Glomerular endothelial cell (primary cell): Measurements from ENCODE around the gene GAPVD1. TPM values are rescaled to one million over a fixed set of nuclear protein-coding genes. Genes with fewer than 3 reads are reported as not detected.
"Not testable (repeated sequence)": the region's sequence is repeated elsewhere in the genome, so short reads cannot be mapped to it uniquely, and the experiment has no call there.

Experiments
- DNase-seq: peaks from one replicate; pipeline ENCODE4 v3.0.0-alpha.2; 2011; ENCODE audit warnings: low read depth, low spot score; ENCODE audit errors: extremely low read depth
- total RNA-seq: library from RNA; depleted of rRNA; stranded (reverse); fragments of >200 nt; gene quantifications from 2 replicates; pipeline ENCODE4 v1.2.3, GENCODE V29; 2015

Gene GAPVD1
- total RNA-seq, 1 donor from 2014 or later, result 45.7 TPM

DNA sequence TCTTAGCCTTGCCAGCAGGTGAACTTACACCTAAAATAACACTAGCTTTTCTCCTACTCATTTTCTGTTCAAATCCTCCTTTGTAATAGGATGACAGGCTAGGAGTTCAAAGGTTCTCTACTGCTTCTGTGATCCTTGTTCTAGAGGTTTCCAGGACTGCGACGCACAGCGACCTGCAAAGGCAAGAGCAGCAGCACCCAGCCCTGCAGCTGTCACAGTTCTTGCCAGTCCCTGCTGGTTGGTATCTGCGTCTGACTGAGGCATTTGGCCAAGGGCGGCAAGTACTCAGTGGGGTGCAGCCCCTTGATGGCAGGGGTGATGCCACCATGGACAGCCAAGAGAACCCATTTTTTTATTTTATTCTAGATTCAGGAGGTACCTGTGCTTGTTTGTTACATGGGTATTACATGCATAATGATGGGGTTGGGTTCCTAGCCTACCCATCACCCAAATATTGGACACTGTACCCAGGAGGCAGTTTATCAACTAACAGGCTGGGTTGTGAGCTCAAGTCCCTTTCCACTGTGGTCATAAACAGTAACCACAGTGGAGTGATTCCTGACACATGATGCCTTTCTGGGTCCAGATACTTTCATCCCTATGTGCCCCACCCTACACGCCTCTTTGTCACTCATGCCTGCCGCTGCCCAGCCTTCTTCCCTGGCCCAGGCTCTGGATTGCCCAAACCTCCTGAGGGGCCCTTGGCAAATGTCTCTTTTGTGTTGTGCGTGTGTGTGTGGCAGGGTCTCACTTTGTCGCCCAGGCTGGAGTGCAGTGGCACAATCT is 111.0 kb downstream of the GAPVD1 start:
- no peak for DNase-seq

DNA sequence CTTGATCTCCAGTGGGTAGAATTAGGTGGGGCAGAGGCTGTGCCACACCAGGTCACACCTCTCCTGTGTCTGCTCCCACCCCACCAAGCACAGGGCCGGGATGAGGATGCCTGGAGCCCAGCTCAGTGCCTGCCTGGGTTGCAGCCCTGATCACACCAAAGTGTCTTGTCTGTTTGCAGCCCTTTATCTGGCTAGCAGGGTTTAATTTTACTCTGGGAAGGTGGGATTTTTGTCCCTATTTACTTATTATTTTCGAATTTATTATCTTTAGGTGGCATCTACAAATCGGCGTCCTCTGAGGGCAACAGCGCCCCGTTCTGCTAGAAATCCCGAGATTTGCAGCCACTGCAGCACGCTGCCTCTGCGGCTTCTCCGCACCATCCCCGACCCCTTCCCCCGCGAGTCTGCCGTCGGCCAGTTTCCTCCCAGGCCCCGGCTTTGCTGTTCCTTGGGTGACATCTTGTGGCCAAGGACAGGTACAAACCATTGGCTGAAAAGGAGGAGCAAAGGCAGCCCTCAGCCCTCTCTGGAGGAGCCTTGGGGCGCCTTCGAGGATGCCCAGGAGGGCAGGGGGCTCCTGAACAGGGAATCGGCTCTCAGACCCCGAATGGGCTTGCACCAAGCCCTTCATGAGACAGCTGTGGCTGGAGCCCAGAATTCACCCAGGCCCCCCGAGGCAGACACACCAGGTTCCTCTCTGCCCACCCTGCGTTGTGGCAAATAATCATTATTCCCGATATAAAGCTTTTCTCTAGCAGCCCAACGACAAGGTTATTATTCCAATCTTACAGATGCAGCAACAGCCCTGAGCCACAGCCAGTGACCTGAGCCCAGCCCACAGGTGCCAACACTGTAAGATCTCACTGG is 113.0 kb downstream of the GAPVD1 start:
- DNase-seq, result no peak

DNA sequence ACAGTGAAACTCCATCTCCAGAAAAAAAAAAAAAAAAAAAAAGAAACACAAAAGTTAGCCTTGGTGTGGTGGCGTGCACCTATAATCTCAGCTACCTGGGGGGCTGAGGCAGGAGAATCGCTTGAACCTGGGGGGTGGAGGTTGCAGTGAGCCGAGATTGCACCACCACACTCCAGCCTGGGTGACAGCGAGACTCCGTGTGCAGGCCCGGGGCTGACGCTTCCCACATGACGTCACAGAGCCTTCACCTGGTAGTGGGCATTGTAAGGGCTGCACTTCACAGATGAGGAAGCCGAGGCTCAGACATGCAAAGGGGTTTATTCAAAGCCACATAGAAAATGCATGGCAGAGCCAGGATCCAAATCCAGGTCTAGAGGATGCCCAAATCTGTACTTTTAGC is 114.2 kb downstream of the GAPVD1 start:
- DNase-seq, result no peak

DNA sequence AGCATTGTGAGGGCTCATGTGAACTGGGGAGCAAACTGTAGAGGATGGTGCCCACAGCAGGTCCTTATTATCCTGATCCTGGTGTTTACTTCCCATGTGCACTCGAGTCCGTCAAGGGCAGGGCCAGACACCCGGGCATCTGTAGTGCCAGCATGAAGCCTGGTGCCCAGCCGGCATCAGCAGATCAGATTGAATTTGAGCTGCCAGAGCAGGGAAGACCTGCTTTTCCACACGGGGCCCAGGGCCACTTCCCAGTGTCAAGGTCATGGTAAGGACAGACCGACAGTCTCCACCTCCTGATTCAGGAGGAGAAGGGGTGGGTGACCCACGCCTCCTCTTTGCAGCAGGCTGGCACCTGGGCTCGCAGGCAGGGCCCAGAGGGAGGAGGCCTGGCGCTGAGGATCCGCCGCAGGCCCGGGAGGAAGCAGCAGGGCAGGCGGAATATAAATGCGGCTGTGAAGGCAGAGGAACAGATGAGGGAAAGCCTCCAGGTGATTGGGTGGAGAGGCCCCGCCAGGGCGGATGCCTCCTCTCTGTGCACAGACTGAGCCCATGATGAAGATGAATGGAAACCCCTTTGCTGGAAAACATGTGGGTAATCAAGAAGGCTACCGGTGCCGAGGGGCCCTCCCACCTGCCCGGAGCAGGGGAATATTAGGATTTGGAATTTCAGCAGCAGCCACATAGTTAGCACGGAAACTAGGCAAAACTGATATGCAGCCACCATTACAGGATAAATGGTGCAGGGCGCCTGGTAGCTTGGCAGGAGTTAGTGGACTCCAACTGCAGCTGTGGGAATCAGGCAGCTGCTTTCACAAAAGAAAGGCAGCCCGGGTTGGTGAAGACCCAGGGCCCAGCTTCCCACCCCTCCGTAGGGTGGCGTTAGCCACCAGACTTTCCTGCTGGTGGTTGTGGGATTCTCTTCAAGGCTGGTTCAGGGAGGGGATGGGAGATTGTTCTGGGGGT is 114.9 kb downstream of the GAPVD1 start:
- no peak for DNase-seq

DNA sequence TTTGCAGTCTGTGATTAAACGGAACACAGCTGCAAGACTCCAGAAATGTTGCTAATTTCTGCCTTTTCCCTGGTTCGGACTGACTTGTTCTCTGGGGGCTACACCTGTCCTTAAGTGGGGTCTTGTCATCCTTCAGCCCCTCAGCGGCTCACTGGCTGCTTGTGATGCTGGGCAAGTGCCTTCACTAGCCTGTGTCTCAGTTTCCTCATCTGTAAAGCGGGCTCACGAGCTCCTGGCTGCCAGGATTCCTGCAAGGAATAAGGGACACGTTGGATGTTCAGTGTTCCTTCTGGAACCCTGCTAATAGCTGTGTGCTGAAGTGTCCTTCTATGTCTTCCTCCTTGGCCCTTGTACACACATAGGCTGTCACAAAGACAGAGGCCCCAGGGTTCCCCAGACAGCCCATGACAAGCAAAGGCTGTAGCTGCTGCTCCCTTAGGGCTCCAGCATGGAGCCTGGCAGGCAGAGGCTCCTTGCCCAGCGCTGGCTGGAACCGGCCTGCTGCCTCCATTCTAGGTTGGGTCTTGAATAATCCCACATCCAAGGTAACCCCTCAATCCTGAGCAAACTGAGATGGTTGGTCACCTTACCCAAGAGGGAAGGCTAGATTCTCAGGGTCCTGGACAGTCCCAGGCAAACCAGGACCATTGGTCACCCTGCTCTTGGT is 116.1 kb downstream of the GAPVD1 start:
- no peak for DNase-seq

DNA sequence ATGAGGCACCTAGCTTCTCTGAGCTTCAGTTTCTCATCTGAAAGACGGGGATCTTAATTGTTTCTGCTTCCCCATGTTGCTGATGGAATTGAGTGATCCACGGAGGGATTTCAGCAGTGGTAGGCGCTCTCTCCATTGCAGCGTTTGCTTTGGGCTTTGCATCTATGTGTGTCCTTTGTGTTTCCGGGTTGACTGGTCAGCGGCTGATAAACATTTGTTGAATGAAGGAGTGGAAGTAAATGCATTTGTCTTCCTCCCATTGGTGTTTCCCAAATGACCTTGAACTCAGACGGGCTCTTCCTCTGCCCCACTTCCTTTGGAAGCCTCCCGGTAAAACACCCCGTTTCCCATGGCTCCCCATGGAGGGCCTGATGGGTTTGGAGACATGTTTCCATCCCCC is 117.2 kb downstream of the GAPVD1 start:
- DNase-seq, result no peak

DNA sequence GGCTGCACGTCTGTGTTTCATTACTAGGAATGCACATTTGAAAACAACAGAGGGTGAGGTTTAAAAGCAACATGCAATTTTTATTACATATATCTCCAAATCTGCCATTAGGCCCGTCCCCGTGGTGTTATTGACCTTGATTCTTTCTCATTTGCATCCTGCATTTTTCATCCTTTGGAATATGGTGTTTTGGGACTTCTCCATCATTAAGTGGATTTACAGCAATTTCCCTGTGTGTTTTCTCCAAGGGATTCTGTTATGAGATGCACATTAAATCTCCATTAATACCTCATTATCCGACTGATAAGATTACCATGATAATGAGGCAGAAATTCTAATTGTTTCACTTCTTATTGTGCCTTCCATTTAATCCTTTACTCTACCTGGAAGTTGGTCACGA is 117.6 kb downstream of the GAPVD1 start:
- DNase-seq, result no peak

DNA sequence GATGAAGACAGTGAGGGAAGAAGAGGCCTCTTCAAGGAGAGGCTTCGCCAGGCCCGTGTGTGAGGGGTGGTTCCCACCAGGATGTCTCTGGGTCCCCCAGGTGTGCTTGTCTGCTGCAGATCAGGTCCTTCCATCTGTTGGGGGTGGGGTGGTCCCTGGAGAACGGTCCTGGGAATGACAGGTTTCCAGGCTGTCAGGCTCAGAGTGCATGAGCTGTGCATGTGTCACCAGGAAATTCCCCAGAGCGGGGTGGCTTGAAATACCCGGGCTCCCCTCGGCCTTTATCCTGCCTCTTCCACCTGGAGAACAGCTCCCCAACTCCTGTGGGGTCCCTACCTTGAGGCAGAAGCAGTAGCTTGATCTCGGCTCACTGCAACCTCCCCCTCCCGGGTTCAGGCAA is 118.8 kb downstream of the GAPVD1 start:
- DNase-seq, result no peak

DNA sequence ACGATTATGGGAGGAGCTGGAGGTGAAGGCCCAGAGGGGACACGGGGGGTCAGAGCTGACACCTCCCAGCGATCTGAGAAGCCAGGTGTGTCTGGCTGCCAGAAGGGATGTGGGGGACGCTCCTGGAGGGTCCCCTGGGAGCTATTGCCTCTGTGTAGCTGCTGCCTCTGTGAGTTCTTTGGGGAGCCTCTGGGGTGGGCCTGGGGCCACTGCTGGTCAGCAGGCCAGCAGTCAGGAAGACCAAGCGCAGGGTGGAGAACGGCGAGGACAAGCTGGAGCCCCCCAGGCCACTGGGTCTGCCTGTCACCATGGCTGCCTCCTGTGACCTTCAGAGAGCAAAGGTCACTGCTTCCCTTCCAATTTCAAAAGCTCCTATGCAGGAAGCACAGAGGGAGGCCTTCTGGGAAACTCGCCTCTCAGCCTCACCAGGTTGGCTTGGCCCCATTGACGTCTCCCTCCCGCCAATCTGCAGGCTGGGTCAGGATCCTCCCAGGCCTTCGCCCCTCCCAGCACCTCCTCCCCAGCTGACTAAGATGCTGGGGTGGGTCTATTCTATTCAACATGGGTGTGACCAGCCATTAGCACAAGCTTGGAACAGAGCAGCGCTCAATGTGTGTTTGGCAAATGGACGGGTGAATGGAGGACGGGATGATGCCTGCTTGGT is 126.4 kb downstream of the GAPVD1 start:
- no peak for DNase-seq

DNA sequence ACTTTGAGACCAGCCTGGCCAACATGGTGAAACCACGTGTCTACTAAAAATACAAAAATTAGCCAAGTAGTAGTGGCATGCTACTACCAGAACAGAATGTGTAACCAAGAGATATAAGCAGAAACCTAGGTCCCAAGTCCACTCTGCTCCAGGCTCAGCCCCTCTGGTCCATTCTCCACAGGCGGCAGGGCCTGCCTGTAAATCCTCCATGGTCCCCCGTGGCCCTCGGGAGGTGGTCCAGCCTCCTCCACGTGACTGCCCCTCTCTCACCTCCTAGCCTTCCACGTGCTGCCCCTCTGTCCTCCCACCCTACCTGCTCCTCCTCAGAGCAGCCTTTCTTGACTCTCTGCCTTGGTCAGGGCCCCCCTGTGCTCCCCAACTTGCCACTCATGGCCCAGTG is 127.4 kb downstream of the GAPVD1 start:
- no peak for DNase-seq

DNA sequence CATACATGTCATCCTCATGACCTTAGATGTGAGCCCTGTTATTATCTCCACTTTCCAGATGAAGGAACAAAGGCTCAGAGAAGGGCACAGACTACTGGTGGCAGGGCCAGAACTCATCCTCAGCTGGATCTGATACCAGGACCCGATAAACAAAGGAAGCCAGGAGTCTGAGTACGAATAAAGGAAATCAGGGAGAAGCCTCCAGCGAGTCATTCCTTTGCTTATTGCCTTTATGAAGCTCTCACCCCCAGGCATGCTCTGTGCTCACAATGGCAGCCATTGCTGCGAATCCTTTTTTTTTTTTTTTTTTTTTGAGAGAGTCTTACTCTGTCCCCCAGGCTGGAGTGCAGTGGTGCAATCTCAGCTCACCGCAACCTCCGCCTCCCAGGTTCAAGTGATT is 130.1 kb downstream of the GAPVD1 start:
- DNase-seq, result no peak

DNA sequence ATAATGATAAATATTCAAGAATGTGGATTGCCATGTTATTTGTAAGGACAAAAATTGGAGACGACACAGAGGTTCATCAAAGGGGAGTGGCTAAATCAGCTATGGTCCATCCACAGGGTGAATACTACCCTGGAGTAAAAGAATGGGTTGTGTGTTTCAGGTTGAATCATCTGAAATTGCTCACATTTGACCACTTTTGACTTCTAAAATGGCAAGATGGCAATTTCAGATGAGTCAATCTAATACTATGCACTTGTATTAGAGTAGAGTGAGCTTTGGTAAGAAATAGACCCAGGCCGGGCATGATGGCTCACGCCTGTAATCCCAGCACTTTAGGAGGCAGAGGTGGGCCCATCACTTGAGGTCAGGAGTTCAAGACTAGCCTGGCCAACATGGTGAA is 131.8 kb downstream of the GAPVD1 start:
- no peak for DNase-seq

DNA sequence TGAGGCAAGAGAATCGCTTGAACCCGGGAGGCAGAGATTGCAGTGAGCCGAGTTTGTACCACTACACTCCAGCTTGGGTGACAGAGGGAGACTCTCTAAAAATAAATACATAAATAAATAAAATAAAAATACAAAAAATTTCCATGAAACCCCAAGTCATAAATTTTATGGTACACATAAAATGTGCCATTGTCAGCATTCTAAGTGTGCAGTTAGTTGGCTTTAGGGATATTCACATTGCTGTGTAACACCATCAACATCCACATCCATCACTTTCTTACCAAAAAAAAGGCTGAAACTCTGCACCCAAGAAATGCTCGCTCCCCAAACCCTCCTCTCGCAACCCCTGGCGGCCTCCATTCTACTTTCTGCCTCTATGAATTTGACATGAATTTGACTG is 135.2 kb downstream of the GAPVD1 start:
- DNase-seq, result no peak

DNA sequence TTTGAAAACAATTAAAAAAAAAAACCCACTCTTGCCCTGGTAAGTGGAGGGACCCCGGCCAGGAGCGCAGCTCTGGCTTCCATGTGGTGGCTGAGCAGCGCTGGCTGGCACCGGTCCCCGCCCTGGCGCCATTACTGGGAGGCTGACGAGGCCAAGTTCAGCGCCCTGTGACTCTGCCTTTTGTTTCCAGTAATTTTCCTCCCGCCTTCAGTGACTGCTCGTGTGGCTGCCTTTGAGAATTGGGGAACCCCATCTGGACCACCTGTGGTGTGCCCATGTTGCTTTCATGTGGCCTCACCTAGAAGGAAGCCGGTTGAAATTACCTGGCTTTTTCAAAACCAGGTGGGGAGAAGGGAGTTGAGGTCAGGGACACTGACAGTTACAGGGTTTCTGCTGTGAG is 136.1 kb downstream of the GAPVD1 start:
- no peak for DNase-seq

DNA sequence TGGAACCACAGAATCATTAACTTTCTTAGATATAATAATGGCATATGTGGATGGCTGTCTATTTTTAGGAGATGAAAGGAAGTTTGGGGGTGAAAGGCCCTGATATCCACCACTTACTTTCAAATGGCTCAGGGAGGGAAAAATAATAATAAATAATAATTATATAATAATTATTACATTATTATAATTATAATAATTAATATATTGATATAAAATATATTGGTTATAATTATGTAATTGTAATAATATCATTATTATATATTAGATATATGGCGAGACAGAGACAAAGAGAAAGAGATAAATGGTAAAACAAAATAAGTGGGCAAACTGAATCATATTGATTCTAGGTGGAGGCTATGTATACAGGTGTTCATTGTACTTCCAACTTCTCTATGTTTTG is 136.6 kb downstream of the GAPVD1 start:
- DNase-seq, result no peak

DNA sequence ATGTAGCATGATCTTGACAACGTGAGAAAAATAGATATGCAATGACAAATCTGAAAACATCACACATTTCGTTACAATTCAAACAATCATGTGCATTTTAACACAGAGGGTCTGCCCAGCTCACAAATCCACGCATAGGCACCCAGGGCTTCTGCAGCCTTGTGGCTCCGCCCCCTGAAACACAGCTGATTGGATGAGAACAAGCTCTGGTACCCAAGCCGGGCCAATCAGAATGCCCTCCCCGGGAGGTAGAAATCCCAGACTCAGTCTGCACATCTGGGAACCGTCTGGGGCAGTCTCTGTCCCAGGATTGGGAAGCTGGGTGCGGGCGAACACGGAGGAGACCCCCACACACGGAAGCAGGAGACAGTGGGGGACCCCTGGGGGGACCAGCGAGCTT is 137.5 kb downstream of the GAPVD1 start:
- no peak for DNase-seq

DNA sequence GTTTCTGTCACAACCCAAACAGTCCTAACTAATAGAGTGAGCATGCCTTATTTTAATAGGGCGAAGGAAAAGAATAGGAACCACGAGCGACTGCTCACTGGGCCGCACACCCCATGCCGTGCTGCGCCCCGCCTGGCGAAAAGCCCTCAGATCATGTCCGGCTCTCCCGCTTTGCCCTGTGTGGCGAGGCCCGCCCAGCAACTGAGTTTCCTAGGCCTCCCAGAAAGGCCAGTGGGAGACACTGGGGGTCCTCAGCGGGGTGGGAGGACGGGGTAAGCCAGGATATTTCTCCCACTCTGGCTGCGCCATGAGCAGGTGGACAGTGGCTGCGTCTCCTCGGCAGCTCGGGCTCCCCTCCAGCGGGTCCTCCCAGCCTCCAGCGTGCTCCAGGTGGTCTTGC is 138.0 kb downstream of the GAPVD1 start:
- no peak for DNase-seq

DNA sequence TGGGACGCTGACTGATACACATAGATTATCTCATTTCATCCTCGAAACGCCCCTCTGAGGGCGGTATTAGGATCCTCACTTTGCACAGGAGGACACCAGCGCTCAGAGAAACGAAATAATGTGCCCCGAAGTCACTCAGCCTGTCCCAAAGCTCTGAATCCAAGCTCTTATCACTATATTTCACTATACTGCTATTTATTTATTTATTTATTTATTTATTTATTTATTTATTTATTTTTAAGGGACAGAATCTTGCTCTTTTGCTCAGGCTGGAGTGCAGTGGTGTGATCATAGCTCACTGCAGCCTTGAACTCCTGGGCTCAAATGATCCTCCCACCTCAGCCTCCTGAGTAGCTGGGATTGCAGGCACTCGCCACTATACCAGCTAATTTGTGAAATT is 138.6 kb downstream of the GAPVD1 start:
- DNase-seq, result not testable (repeated sequence)

DNA sequence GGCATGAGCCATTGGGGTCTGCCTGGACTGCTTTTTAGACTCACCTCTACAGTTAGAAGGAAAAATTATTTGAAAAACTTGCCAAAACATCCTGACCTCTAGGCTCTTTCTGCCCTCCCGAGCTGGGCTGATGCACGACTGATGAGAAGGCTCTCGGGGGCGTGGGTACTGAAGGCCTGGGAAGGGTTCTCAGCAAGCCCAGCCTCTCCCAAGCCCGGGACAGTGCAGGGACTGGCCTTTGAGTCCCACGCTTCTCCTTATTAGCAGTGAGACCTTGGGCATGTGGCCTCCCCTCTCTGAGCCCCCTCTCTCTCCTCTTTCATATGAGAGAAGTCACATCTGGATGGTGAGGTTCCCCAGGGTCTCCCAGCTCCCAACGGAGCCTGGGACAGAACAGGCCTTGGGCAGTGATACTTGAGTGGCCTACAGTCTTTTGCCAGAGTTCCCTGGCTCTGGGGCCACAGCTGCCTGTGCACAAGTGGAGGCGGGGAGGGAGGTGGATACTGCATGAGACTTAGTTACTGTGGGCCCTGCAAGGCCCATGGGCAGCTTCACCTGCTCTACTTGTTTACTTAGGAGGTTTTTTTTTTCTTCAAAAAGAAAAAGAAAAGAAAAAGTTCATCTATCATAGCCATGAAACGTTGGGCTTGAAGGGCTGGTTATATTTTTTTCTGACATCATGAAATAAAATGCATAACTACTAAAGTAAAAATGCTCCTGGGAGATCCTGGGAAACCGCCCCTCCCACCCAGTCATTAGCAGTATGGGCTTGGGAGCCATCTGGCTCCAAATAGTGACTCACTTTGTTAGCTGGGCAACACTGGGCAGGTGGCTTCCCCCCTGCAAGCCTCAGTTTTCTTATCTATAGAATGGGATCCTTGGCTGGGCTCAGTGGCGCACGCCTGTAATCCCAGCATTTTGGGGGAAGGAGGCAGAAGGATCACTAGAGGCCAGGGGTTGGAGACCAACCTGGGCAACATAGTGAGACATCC is 139.4 kb downstream of the GAPVD1 start:
- DNase-seq, result no peak
